Rectal smooth muscle tissue (tissue), 1 donor: ENCODE results near the gene MDH2.

ENCODE experiments used
- H3K27ac ChIP-seq: one replicate; pipeline ENCODE4 v1.7.0; 2013; ENCODE audit warnings: low read depth, low read length, inconsistent platforms
- H3K27me3 ChIP-seq: one replicate; pipeline ENCODE4 v1.7.0; 2013; ENCODE audit warnings: low read length; ENCODE audit not compliant: control insufficient read depth, insufficient read depth
- H3K36me3 ChIP-seq: one replicate; pipeline ENCODE4 v1.7.0; 2013; ENCODE audit warnings: low read length; ENCODE audit not compliant: control insufficient read depth, insufficient read depth
- H3K4me1 ChIP-seq: one replicate; pipeline ENCODE4 v1.7.0; 2013; ENCODE audit warnings: low read length; ENCODE audit not compliant: control insufficient read depth, insufficient read depth
- H3K4me3 ChIP-seq: one replicate; pipeline ENCODE4 v1.7.0; 2013; ENCODE audit warnings: low read length
- H3K9ac ChIP-seq: one replicate; pipeline ENCODE4 v1.7.0; 2013; ENCODE audit warnings: low read length

Gene MDH2

DNA sequence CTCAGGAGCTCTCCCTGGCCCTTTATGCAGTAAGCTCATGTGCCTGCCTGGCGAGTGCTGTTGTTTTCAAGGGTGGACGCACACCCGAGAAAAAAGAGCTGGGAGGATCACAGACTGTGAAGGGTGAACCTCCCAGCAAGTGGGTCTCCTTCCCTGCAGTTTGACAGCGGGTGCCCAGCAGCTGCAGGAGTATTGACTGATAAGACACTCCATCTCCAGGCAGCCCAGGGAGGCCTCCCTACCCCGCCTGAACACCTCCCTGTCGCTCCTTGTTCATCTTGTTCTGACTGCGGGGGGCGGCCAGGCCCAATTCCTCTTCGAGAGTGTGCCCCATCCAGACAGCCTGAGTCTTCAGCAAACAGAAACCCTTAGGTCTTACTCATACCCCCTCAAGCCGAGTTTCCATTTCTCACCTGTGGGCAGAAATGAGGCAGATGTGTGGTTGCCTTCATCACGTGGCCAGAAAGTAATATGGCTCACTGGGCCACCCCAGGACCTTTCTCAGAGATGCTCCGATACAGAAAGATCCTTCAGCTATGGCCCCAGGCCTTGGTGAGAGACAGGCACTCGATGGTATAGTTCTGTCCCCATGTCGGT lies 17.2 kb downstream of the MDH2 start:
- Histone ChIP-seq H3K27ac (no peak overlapping the region), H3K4me1 (peaks cover 2% of the 10 kb centered on the region), H3K36me3 (peaks cover 58% of the 10 kb centered on the region)

DNA sequence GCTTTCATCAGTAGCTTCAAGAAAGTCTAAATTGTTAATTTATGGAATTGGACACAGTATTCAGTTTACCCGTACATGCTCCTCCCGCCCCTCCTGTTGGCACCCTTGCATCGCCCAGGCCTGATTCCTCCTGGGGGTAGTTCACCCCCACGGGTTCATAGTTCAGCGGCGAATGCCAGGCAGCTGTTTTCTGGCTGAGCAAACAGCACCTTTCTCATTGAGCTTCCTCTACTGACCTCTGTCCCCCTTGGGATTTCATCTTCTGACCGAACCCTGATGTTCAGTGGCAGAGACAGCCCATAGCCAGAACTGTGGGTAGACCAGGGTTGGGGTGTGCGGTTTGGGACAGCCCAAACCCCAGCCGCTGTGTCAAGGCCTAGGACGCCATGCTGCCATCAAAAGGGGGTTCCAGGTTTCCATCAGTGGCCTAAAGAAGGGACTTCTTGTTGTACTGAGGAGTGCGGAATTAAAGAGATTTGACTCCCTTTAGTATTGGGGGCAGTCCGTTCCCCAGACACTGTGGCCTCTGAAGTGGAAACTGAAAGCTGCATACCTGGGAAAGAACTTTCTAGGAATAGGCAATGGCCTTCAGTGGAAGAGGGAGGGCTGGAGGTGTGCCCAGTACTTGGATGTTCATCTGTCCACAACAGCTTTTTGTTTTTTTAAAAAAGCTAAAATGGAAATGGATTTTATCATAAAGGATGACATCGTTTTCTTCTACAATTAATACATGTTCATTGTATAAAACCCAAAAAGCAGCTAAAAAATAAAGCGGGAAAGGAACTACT lies 19.0 kb downstream of the MDH2 start:
- Histone ChIP-seq H3K27me3 (no peaks in the 10 kb centered on the region), H3K4me1 (peaks cover 7% of the 10 kb centered on the region), H3K27ac (no peak overlapping the region), H3K36me3 (peaks cover 46% of the 10 kb centered on the region), H3K9ac (no peak overlapping the region), H3K4me3 (no peak overlapping the region)

More for the DNA sequence above, 17.2 kb downstream of the MDH2 start:
- Histone ChIP-seq H3K9ac (no peak overlapping the region), H3K27me3 (no peaks in the 10 kb centered on the region), H3K4me3 (no peak overlapping the region)

DNA sequence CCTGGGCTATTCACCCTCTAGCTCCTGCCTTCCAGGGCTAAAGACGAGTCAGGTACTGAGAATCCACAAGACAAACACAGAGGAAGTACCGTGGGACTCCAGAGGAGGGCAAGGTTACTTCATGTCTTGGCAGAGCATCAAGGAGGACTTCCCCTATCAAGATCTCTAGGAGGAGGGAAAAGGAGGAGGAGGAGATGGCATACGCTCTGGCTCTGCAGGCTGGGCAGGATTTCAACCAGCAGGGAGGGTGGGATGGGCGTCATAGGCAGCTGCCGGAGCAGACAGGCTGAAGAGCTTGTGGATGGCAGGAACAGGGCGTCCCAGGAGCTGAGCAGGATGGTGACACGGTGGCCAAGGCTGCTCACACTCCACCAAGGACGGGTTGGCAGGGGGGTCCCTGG lies 21.3 kb downstream of the MDH2 start:
- Histone ChIP-seq H3K36me3 (peaks cover 32% of the 10 kb centered on the region), H3K27ac (no peak overlapping the region), H3K27me3 (no peaks in the 10 kb centered on the region), H3K4me1 (peaks cover 7% of the 10 kb centered on the region), H3K9ac (no peak overlapping the region), H3K4me3 (no peak overlapping the region)

DNA sequence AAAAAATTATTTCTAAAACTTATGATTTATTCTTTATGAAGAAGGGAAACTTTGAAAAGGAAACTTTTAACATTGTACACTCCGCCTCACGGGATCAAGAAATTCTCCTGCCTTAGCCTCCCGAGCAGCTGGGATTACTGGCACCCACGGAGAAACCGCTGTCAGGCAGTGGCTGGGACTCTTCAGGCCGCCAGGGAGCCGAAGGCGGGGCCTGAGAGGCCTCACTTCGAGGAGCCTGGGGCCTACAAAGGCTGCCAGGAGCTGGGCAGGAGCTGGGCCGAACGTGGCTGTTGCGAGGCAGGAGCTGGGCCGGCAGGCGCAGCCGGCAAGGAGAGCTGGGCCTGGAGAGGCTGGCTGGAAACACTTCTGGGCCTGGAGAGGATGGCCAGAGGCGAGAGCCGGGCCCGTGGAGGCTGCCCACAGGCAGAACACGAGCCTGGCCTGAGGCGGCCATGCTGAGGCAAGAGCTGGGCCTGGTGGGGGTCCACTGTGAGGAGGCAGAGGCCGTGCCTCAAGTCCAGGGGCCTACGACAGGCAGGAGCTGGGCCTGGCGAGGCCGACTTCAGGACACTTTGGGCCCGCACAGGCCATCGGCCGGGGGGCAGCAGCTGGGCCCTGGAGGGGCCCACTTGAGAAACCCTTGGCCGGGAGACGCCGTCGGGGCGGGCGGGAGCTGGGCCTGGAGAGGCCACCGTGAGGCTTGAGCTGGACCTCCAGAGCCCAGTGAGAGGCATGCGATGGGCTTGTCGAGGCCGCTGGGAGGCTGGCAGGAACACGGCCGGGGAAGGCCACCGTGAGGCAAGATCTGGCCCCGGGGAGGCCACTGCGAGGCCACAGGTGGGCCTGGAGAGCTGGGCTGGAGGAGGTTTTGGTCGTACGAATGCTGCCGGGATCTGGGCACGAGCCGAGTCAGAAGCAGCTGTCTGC lies 23.7 kb downstream of the MDH2 start:
- Histone ChIP-seq H3K27me3 (no peaks in the 10 kb centered on the region), H3K4me1 (peaks cover 7% of the 10 kb centered on the region), H3K9ac (no peak overlapping the region), H3K4me3 (no peak overlapping the region), H3K27ac (peak overlapping the region; percentile 95), H3K36me3 (peaks cover 9% of the 10 kb centered on the region)

DNA sequence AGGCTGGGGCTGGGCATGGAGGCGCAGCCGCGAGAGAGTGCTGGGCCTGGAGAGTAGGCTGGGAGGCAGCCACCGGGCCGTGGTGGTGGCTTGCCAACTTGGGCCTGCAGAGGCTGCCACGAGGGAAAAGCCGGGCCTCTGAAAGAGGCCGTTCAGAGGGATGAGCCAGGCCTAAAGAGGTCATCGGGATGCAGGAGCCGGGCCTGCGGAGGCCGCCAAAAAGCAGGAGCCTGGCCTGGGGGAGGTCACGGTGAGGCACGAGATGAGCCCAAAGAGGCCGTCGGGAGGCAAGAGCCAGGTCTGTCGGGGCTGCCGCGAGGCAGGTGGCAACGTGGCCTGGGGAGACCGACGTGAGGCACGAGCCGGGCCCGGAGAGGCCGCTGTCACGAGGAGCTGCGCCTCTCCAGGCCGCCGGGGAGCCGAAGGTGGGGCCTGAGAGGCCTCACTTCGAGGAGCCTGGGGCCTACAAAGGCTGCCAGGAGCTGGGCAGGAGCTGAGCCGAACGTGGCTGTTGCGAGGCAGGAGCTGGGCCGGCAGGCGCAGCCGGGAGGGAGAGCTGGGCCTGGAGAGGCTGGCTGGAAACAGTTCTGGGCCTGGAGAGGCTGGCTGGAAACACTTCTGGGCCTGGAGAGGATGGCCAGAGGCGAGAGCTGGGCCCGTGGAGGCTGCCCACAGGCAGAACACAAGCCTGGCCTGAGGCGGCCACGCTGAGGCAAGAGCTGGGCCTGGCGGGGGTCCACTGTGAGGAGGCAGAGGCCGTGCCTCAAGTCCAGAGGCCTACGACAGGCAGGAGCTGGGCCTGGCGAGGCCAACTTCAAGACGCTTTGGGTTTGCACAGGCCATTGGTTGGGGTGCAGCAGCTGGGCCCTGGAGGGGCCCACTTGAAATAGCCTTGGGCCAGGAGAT lies 24.6 kb downstream of the MDH2 start:
- H3K9ac ChIP-seq = no peak overlapping the region
- no peaks in the 10 kb centered on the region for H3K27me3 ChIP-seq
- peaks cover 7% of the 10 kb centered on the region for H3K4me1 ChIP-seq
- no peak overlapping the region for H3K27ac ChIP-seq
- H3K4me3 ChIP-seq = no peak overlapping the region
- peaks cover 2% of the 10 kb centered on the region for H3K36me3 ChIP-seq

DNA sequence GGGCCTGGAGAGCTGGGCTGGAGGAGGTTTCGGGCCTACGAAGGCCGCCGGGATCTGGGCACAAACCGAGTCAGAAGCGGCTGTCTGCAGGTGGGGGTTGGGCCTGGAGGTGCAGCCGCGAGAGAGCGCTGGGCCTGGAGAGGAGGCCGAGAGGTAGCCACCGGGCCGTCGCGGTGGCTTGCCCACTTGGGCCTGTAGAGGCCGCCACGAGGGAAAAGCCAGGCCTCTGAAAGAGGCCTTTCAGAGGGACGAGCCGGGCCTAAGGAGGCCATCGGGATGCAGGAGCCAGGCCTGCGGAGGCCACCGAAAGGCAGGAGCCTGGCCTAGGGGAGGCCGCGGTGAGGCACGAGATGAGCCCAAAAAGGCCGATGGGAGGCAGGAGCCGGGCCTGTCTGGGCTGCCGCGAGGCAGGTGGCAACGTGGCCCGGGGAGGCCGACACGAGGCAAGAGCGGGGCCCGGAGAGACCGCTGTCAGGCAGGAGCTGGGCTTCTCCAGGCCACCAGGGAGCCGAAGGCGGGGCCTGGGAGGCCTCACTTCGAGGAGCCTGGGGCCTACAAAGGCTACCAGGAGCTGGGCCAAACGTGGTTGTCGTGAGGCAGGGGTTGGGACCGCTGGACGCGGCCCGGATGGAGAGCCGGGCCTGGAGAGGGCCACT lies 25.6 kb downstream of the MDH2 start:
- H3K27me3 ChIP-seq = no peaks in the 10 kb centered on the region
- peaks cover 7% of the 10 kb centered on the region for H3K4me1 ChIP-seq
- H3K9ac ChIP-seq = no peak overlapping the region
- no peak overlapping the region for H3K4me3 ChIP-seq
- no peaks in the 10 kb centered on the region for H3K36me3 ChIP-seq
- no peak overlapping the region for H3K27ac ChIP-seq

DNA sequence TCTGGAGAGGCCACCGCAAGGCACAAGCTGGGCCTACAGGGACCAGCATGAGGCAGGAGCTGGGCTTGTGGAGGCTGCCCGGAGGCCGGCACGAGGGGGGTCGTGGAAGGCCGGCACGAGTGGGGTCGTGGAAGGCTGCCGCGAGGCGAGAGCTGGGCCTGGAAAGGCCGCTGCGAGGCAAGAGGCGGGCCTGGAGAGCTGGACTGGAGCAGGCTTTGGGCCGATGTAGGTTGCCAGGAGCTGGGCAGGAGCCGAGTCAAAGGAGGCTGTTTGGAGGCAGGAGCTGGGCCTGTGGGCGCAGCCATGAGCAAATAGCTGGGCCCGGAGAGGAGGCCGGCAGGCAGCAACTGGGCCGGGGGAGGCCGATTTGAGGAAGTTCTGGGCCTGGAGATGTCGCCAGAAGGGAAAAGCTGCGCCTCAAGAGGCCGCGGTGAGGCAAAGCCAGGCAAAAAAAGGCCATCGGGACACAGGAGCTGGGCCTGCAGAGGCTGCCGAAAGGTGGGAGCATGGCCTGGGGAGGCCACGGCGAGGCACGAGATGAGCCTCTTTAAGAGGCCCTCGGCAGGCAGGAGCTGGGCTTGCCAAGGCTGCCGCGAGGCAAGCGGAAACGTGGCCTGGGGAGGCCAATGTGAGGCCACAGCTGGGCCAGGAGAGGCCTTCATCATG lies 26.5 kb downstream of the MDH2 start:
- H3K4me3 ChIP-seq = no peak overlapping the region
- no peaks in the 10 kb centered on the region for H3K36me3 ChIP-seq
- peaks cover 7% of the 10 kb centered on the region for H3K4me1 ChIP-seq
- H3K9ac ChIP-seq = no peak overlapping the region
- H3K27ac ChIP-seq = no peak overlapping the region
- no peaks in the 10 kb centered on the region for H3K27me3 ChIP-seq

DNA sequence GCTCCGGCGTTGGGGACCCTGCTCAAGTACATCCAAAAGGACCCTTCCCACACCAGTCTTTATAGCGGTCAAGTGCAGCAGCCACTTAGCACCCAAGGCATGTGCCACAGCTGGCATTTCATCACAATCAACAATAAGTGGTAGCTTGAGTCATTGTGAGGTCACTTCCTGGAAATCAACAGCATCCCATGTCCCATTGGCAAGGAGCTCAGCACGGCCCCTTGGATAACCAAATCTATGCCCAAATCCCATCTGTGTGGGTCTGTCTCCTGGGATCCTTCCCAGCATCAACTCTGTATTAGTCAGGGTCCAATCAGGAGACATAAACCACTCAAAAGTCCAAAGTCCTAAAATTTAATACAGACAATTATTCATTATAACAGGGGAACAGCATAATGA lies 27.1 kb downstream of the MDH2 start:
- H3K27me3 ChIP-seq = no peaks in the 10 kb centered on the region
- no peak overlapping the region for H3K9ac ChIP-seq
- no peaks in the 10 kb centered on the region for H3K36me3 ChIP-seq
- H3K4me1 ChIP-seq = peaks cover 7% of the 10 kb centered on the region
- no peak overlapping the region for H3K27ac ChIP-seq
- no peak overlapping the region for H3K4me3 ChIP-seq

DNA sequence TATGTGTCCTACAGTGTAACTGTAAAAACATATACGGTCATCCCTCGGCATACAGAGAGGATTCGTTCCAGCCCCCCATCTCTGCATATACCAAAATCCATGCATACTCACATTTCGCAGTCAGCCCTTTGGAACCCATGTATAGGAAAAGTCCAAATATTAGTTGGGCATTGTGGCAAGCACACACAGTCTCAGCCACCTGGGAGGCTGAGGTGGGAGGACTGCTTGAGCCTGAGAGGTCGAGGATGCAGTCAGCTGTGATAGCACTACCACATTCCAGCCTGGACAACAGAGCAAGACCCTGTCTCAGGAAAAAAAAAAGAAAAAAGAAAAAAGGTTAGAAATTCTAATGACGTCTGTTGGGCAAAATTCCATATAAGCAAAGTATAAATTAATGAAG lies 29.1 kb downstream of the MDH2 start:
- no peak overlapping the region for H3K27ac ChIP-seq
- H3K27me3 ChIP-seq = no peaks in the 10 kb centered on the region
- no peaks in the 10 kb centered on the region for H3K36me3 ChIP-seq
- no peak overlapping the region for H3K9ac ChIP-seq
- H3K4me3 ChIP-seq = no peak overlapping the region
- no peaks in the 10 kb centered on the region for H3K4me1 ChIP-seq

DNA sequence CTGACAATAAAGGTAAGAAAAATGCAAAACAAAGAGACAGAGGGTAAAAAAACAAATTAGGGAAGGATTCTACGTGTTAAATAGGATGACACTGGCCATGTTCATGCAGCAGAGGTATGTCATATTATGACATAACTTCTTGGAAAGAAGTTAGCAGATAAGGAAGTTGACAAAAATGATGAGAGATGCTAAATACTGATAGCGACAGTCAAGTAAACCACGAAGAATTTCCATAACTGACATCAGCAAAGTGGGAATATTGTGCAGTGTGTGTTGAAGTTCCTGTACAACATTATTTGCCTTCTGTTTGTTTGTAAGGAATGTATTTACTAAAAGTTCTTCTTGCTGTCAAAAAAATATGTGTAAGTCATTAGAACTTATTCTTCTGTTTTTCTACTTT lies 29.5 kb downstream of the MDH2 start:
- H3K4me3 ChIP-seq = no peak overlapping the region
- H3K27me3 ChIP-seq = no peaks in the 10 kb centered on the region
- H3K36me3 ChIP-seq = no peaks in the 10 kb centered on the region
- no peaks in the 10 kb centered on the region for H3K4me1 ChIP-seq
- H3K27ac ChIP-seq = no peak overlapping the region
- no peak overlapping the region for H3K9ac ChIP-seq

DNA sequence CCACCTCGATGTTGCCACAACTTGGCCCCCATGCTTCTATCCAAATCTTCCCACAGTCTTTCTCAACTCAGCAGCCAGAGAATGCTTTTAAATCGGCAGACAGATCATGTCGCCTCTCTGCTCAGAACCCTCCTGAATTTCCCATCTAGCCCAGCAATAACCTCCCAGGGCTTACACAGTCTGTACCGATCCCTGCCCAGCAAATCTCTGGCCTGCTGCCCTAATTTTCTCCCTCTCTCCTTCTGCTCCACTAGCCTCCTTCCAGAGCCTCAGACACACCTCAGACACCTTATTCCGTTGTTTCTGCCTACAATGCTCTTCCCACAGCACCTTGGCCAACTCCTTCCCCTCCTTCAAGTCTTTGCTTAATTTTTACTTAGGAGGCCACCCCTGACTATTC lies 32.3 kb downstream of the MDH2 start:
- no peaks in the 10 kb centered on the region for H3K4me1 ChIP-seq

More for the DNA sequence above, 32.3 kb downstream of the MDH2 start:
- Histone ChIP-seq H3K4me3 (no peak overlapping the region), H3K36me3 (no peaks in the 10 kb centered on the region), H3K9ac (no peak overlapping the region), H3K27me3 (no peaks in the 10 kb centered on the region), H3K27ac (no peak overlapping the region)
